ENCODE data around the gene PTPRN2.

PTPRN2 gene

DNA sequence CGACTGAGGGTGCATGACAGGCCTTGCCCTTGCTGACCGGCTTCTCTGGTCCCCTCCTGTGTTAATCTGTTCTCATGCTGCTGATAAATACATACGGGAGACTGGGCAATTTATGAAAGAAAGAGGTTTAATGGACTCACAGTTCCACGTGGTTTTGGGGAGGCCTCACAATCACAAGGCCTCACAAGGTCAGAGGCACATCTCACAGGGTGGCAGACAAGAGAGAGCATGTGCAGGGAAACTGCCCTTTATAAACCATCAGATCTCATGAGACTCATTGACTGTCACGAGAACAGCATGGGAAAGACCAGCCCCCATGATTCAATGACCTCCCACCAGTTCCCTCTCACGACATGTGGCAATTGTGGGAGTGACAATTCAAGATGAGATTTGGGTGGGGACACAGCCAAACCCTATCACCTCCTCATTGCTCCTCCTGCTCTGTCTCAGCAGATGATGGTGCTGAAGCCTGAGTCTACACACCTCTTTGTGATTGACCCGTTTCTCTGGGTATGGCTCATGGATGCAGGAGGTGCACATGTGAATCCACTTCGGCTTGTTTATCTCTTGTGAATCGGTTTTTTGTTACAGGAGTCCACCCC lies 703.1 kb downstream of the PTPRN2 start:
- no peak for DNase-seq

DNA sequence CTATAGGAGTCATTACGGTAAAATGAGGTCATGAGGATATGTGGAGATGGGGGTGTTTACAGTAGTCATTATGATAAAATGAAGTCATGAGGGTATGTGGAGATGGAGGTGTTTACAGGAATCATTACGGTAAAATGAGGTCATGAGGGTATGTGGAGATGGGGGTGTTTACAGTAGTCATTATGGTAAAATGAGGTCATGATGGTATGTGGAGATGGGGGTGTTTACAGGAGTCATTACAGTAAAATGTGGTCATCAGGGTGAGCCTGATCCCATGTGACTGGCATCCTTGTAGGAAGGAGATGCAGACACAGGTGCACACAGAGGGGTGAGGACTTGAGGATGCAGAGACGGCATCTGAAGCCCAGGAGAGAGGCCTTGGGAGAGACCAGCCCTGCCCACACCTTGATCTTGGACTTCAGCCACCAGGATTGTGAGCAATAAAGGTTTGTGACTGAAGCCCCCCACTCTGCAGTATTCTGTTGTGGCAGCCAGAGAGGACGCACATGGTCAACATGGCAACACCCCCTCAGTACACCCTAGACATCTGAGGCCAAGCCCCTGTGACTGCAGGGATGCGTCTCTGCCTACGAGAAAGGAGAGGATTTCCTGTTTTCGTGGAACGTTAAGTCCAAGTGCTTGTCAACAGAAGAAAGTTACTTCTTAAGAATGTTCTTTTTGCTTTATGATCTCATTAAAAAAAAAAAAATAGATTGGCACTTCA lies 706.4 kb downstream of the PTPRN2 start:
- DNase-seq: no peak

DNA sequence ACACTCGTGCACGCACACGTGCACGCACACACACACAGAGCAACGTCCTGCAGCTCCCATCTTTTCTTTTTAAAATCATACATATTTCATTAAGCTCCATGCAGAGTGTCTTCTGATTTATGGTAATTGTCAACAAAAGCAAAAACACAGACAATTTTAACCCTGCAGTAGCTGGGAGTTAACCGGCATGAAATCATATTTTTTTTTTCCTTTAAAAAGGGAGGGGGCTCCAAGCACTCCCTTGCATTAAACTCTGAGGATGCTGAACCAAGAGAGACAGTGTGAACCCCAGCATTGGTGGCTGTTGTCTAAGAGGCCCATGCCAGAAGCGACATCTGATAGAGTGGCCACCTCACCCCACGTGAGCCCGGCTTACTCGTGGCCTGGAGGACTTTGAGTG lies 708.2 kb downstream of the PTPRN2 start:
- DNase-seq: no peak

DNA sequence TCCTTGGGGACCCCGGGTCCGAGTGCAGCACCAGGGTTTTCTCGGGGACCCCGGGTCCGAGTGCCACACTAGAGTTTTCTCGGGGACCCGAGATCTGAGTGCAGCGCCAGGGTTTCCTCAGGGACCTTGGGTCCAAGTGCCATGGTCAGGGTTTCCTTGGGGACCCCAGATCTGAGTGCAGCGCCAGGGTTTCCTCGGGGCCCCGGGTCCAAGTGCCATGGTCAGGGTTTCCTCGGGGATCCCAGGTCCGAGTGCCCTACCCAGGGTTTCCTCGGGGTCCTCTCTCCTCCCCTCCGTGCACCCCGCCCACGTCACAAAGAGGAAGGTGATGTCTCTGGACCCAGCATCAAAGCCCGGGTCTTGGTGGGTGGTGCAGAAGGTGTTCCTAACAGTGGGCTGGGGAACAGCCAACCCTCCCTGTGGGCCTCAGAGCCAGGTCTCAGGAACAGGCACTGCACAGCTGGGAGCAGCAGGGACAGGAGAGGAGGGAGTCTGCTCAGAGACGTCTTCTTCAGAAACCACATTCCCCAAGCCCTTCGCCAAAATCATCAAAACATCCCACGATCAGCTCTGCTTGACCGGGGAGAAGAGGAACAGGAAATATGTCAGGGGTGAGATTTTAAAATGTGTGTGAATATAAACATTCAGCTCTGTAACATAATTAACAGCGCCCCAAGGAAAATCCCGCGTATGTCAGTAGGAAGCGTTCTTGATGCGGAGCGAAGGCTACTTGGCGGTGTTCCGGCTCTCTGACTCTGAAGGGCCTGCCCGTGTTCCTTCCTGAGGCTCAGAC lies 710.1 kb downstream of the PTPRN2 start:
- no peak for DNase-seq

DNA sequence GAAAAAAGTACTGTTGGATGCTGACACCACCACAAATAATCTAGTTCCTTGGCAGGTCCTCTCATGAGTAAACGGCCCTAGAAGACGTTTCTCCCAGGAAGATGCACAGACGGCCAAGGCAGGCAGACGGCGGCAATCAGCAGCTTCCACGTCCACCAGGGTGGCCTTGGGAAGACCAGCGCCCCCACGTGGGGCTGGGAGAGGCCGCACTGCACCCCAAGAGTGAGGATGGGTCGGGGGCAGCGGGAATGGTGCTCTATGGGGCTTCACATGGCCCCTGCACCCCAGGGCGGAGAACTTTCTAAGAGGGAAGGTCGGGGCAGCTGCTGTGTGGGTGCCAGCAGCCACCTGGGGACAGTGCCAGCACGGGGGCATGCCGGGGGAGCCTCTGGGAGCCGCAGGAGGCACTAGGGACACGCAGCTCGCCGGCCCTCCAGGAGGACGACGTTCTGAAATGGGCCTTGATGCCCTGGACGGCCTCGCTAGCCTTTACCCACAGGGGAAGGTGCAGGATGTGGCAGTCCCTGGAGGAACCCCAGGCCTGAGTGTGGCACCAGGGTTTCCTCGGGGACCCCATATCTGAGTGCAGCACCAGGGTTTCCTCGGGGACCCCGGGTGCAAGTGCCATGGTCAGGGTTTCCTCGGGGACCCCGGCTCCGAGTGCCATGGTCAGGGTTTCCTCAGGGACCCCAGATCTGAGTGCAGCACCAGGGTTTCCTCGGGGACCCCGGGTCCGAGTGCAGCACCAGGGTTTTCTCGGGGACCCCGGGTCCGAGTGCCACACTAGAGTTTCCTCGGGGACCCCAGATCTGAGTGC lies 710.9 kb downstream of the PTPRN2 start:
- DNase-seq: no peak

DNA sequence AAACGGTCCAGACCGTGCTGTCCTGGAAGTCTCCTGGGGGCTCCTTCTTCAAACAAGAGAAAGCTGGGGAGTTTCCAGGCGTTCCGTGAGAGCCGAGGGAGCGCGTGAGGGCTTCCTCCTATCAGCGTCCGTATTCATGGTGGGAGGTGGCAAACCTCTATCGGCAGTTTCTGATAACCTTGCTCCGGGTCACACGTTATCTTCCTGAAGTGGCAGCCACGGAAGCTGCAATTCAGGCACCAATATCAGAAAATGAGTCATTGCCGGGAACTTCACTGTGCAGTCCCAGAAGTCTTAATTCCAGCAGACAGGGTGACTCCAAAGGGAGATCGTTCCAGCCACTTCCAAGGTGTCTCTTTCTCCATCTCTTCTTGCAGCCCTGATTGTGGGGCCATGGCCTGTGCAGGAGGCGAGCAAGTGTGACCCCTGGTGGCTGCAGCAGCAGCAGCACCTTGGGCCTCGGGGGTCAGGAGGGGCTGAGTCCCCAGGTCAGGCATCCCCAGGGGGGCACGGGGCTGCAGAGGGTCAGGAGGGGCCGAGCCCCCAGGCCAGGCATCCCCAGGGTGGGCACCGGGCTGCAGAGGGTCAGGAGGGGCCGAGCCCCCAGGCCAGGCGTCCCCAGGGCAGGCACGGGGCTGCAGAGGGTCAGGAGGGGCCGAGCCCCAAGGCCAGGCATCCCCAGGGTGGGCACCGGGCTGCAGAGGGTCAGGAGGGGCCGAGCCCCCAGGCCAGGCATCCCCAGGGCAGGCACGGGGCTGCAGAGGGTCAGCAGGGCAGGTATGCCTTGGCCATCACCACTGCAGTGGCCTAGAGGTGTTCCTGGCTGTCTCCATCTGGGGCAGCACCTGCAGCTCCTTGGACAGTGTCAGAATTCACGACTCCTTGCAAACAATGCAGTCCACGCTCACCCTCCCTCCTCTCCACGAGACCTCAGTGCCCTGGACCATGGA lies 712.1 kb downstream of the PTPRN2 start:
- no peak for DNase-seq

DNA sequence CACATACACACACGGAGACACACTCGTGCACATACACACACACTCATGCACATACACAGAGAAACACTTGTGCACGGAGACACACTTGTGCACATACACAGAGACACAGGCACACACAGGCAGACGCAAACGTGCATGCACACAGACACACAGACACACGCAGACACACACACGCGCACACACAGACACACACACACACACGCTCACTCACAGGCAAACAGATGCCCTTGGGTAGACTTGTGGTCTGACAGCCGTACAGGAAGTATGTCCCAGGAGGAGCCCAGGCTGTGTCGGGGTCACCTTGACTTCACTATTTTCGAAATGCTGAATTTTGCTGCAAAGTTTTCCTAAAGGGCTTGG lies 712.8 kb downstream of the PTPRN2 start:
- no peak for DNase-seq

DNA sequence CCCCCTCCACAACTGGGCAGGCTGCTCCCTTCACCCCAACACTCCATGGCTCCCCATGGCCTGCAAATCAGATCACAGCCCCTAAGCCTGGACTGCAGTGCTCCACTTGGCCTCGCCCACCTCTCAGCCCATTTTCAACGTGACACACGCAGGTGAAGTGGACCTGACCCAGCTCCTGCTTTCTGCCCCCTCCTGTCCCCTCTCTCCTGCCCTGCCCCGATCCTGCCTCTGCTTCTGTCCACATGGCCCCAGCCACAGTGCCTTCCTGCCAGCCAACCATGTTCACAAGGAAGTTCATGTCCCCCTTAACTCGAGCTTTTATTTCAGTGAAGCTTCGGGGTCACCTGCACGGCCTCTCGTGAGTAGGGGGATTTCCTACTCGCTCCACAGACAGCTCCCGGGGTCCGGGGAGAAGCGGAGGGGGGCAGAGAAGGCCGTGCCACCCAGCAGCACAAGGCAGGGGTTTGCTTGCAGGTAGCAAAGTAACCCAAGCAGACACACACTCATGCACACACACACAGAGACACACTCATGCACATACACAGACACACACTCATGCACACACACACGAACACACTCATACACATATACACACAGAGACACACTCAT lies 713.3 kb downstream of the PTPRN2 start:
- DNase-seq: no peak

DNA sequence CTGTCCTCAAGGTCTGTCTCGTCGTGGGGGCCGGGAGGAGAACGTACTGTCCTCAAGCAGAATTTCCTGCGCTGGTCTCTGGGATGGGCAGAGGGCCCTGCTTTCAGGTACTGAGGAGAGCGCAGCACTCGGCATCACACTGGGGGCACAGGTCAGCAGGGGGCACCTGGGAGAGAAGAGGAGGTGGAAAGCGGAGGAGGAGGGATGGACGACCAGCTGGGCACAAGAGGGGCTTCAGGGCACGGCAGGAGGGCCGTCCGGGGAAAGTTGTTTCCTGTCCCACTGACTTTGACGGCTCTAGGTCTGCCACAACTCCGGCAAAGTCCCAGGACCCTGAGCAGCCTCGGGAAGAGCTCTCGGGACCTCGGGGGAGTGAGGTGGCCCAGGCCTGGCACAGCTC lies 714.0 kb downstream of the PTPRN2 start:
- DNase-seq: no peak

DNA sequence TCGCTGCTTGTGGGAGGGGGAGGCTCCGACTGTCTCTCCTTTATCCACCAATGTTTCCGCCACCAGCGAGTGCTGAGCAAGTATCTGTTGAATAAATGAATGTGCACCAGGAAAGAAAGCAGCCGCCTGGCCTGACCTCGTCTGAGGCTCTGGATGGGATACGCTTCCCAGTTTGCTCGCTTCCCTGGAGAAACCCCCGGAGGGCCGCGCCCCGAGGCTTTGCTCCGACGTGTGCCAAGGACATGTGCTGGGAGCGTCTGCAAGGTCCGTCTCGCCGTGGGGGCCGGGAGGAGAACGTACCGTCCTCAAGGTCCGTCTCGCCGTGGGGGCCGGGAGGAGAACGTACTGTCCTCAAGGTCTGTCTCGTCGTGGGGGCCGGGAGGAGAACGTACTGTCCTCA lies 714.4 kb downstream of the PTPRN2 start:
- DNase-seq: no peak

DNA sequence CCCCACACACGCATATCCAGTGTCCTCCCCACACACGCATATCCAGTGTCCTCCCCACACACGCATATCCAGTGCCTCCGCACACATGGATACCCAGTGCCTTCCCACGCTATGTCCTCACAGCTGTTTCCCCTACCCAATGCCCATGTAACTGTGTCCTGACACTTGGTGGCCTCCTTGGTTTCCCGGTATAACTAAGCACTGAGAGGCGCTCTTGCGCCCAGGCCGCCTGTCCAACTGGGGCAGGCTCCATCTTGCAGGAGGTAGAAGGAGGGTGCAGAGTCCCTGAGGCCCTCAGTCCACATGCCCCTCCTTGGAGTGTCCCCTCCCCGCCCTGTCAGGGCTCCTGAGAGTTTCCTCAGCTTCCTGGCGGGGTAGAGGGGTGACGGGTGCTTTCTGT lies 715.2 kb downstream of the PTPRN2 start:
- no peak for DNase-seq

DNA sequence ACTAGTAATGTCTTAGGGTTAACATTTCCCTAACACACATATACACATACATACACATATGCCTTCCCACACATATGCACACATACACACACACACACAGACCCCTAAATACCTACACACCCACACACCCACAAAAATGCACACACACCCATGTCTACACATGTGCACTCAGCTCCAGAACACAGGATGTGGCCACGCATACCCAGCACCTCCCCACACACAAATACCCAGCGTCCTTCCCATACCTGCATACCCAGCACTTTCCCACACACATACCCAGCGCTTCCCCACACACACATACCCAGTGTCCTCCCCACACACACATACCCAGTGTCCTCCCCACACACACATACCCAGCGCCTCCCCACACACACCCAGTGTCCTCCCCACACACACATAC lies 715.9 kb downstream of the PTPRN2 start:
- DNase-seq: no peak

DNA sequence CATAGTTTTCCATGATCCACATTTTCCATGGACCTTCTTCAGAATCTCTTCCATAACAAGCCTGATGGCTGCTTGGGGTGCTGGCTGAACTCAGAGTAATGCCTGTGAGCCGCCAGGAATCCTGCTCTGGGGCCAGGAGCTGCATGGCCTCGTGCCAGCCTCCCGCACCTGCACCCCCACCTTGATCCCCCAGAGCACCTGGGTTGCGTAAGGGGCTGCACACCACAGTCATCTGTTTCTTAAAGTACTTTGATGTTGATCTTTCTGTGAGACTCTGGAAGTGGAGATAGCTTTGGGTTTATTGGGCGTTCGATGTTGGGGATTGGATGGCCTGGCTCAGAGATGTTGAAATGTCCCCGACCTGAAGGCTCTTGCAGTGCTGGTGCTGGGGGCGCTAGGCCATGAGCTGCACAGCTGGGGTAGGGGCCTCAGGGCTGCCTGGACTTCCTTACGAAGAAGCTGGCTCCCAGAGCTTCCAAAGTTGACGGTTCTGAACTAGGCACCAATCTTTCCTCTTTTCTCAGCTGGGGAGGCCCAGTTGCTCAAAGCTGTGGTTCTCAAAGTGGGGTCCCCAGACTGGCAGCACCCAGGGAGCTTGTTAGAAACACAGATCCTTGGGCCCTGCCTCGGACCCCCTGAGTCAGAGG lies 716.9 kb downstream of the PTPRN2 start:
- no peak for DNase-seq

DNA sequence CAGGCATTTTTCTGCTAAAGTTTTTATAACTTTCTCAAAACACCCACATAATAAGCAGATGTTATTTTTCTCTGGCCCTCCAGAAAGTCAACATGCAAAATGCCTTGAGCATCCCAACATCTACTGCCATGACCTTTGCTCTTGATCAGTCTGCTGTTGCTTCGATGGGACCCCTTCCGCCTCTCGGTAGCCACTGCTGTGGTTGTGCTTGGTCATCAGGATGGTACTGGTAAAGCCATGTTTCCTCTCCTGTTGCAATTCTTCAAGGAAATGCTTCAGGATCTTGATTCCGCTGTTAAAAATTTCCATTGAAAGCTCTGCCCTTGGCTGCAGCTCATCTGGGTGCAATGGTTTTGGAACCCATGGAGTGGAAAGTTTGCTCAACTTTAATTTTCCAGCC lies 717.8 kb downstream of the PTPRN2 start:
- DNase-seq: no peak

DNA sequence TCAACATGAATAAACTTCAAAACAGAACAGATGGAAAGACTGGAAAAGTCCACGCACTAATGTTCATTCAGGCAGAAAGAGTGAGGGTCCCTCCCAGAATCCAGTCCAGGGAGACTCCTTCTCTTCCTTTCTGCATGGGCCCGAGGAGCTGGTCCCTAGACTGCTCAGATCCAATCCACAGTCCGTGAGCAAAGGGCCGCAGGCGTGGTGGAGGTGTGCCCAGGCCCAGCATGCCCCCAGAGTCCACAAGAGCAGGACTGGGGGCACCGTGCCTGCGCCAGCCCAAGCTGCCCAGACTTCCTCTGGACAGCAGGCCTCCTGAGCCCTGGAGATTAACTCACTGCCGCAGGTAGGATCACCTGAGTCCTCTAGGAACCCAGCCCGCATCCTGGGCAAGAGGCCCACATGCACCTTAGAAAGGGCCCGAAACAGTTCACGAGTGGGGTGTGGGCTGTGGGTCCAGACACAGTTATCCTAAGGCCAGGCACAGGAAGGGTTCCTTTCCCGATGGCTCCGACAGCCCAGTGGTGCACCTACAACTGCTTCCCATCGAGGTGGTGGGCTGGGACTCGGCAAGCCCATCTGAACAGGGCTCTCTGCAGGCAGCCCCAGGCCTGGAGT lies 719.8 kb downstream of the PTPRN2 start:
- no peak for DNase-seq

DNA sequence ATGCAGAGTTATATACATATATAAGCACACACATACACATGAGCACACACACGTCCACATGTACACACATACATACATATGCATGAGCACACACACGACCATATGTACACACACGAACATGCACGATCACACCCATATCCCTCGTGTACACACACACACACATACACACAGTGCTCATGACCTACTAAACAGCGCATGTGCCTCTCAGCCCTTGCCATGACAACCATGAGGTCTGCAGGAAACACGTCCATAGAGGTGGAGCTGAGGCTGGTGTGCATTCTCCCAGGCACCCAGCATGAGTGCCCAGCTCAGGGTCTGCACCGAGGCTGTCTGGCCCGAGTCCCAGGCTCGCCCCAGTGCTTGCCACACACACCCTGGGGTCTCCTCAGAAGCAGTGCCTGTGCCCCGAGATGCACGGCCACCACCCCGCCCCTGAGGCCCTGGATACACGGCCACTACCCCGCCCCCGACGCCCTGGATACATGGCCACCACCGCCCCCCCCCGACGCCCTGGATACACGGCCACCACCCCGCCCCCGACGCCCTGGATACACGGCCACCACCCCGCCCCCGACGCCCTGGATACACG lies 721.2 kb downstream of the PTPRN2 start:
- no peak for DNase-seq

DNA sequence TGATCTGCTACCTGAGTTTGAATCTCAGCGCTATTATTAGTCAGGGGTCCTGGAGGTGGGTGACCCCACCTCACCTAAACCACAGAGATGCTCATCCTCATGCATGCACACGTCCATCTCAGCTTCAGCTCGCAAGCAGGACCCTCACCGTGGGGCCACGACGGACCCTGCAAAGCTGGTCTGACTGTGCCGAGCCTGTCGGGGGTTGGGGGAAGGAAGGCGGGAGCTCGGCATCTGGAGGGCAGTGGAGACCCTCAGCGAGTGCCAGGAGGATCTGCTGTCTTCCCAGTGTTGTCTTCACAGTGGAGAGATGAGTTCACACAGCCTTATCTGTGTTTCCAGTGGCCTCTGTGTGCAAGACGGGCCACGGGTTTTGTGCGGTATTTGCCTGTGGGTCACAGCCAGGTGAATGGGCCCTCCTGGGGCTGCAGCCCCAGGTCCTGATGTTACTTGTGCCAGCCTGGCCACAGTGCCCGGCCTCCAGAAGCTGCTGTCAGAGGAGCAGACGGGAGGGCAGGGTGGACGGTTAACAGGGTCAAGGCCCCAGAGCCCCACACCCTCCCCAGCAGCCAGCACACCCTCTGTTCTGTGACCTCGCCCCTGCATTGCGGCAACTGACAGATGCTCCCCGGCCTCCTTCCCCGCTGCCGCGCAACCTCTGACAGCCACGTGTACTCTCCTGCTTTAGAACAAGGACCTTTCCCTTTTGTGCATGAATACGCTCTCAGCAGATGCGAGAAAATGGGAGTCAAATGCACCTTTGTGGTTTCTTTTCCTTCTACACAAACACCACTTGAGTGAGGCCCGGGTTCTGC lies 722.1 kb downstream of the PTPRN2 start:
- DNase-seq: no peak

DNA sequence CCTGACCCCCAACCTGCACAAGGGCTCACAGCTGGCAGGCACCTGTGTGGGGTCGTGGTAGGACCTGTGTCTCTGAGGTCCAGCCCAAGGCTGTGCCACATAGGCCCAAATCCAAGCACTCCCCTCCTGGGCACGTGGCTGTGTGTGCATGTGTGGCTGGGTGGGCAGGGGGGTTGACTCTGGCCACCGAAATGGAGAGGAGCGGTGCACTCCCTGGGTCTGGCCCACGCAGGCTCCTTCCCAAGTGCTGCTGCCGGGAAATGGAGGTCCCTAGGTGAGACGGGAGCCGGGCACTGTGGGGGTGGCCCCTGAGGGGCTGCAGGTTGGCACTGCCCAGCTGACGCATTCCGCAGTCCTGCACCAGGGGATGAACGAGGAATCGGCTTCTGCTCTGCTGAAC lies 722.7 kb downstream of the PTPRN2 start:
- DNase-seq: no peak
